HT1080 (cell line): ENCODE data around the gene UBE2H. TPM values are rescaled to one million over a fixed set of nuclear protein-coding genes. Genes with fewer than 3 reads are reported as not detected.
A peak's percentile ranks its signal among the peaks of the same experiment; 100 is the strongest.

Experiments used
- DNase-seq: peaks from one replicate; pipeline ENCODE4 v3.0.0-alpha.2; 2015; ENCODE audit warnings: low read depth
- small RNA-seq: library from RNA; depleted of rRNA; stranded (forward); fragments of <200 nt; gene quantifications from one replicate; pipeline ENCODE3, GENCODE V24; 2014
- total RNA-seq: library from RNA; depleted of rRNA; stranded (reverse); fragments of >200 nt; shearing (Covaris generic); gene quantifications from 2 replicates; pipeline ENCODE4 v1.2.3, GENCODE V29; 2014; rRNA removed

The UBE2H gene
- total RNA-seq, 1 experiment from 2014 or later: 48.6 TPM

DNA sequence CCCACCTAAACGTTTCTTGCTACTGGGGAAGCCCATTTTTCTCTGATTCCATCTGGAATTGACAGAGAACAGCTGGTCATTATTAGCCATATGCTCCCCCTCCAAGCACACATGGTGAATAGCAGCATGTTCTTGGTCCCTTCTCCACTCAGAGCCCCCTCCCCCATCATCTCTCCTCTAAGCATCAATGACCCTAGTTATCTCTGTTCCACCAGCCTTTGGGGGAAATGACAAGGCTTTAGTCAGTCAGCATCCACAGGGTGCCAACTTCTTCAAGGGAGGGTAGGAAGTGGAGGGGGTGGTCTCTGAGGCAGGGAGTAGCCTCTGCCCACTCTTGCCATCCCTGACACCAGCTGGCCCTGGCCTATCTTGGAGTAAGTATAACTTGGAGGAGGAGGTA is 163.1 kb downstream of the UBE2H start:
- peak; percentile 31 for DNase-seq

DNA sequence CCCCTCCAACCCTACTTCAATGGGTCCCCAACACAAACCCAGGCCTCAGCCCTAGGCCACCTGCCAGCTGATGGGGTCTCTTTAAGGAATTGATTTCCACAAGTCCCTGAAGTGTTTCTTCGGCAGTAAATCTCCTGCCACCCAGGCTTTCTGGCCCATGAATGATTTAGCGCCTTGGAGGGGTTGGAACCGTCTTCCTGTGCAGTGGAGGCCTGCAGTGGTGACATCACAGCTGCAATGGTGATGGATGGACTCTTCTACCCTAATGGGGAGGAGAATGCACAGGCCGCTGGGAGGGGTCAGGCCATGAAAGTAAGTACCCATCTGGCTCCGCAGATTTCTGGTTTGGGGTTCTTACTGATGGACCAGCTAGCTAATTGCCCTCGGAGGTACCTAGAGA is 163.8 kb downstream of the UBE2H start:
- no peak for DNase-seq

GRCh38 chr7:129786825-129787563 is 165.8 kb downstream of the UBE2H start:
- DNase-seq: no peak

DNA sequence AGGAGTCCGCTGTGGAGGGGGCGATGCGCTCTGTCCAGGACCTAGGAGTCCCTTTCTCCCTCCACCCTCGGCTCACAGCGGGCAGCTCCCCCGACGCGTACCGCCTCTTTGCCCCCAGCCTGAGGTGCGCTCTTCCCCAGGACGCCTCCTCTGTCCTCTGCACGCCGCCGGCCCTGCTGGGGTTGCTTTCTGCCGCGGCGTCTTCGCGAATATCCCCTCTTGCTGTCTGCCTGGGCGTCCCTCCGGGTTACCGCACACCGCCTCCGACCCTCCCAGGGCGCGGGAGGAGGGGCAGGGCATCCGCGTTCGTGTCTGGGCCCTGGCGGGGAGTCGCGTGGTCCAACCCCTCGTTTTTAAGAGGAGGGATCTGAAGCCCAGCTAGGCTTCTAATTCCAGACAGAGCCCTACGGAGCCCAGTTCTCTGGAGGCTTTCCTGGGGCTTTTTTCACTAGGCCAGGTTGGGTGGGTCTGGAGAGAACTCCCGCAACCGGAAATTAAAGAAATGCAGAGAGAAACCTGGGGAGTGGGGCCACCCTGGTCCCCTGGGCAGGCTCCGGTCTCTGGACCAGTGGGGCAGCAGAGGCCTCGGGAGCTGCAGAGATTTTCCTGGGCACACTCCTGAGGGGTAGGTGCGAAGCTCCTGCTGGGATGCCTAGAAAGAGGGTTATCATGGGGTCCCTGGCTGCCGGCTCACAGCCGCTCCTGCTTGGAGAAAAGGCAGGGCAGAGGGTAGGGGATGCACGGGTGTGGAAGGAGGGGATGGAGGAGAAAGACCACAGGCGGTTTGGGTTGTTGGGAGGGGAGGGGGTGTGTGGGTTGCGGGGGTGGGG is 166.9 kb downstream of the UBE2H start:
- DNase-seq: no peak

DNA sequence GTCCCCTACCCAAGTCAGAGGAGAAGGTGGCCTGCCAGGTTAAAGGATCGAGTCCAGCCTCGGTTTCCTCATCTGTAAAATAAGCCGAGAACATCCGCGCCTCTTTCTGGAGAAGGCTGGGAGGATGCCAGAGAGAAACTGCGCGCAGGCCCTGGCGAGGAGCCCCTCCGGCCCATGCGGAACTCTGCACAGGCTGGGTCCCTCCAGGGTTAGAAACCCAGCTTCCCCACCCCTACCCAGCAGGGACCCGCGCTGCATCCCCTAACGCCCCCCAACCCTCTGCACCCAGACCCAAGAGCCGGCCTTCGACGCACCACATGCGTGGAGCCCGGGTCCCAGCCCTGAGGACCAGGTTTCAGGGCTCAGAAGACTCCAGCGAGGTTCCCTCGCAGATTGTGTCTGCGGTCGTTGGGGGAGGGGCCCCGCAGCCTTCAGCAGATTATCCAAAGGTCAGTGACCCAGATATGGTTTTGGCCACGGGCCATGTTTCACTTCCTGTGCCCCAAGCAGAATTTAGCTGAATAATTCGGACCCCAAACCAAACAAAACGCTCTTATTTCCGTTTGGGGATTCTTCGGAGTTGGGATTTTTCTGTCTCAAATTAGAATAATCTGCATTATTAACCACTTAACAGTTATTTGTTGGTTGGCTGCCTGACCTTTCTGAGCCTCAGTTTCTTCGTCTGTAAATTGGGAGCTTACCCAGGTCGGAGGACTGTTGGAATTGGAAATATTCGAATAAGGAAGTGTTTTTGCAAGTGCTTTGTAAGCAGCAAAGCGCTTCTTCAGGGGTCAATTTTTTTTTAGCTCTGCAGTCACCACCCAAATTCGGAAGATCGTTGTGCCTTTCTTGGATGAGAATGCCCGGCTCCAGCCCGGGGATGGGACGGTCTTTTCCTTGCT is 167.7 kb downstream of the UBE2H start:
- no peak for DNase-seq

DNA sequence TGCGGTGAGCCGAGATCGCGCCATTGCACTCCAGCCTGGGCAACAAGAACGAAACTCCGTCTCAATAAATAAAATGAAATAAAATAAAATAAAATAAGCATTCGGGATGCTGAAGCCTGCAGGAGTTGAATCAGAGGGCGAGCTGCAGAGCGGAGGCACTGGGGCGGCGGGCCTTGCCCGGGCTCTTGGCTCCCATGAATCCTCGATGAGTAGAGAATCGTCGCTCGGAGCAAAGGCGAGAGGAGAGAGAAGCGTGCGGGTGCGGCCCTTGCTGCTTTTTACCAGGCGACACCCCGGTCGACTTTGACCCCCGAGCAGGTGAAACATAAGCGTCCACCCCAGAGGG is 168.3 kb downstream of the UBE2H start:
- no peak for DNase-seq

DNA sequence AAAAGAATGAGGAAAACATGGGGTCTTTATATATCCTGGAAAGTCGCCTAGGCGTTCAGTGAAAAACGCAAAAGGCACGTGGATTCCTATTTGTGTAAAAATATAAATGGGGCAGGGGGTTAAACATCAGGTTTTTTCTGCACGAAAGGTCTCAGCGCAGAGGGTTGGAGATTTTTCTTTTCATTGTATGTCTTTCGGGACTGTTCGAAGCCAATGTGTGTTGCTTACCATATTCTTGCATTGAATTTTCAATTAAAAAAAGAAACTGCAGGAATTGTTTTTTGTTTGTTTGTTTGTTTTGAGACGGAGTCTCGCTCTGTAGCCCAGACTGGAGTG is 169.2 kb downstream of the UBE2H start:
- no peak for DNase-seq

DNA sequence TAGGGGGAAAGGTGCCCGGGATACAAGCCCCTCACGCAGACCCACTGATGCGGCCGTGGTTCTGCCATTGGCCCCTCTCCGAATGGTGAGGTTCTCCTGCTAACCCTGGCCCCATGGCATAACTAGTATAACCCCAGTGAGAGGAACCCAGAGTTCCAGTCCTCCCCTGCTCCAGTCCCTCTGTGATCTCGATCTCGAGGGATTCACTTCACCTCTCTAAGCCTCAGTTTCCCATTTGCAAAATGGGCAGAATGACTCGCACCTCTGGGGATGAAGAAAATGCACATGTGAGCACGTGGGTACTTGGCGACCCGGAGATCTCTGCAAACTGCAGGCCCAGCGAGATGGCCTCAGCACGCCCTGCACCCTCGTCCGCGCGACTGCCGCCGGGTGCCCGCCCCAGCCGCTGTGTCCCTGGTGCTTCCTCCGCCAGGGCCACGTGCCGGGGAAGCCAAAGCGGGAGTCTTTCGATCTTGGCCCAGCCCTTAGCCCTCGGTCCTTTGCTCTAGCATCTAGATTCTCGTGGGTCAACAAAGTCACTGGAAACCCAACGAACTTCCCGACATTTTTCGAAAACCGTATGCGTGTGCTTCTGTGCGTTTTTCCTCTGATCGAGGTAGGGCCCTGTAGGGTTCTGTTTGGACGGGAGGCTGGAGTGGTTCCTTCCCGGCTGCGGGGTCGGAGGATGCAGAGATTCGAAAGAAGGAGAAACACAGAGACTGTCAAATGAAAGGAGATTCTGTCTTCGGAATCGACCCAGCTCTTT is 169.8 kb downstream of the UBE2H start:
- no peak for DNase-seq

- DNase-seq: no peak
Observed at GRCh38 chr7:129781928-129782817, 170.6 kb downstream of the UBE2H start.

DNA sequence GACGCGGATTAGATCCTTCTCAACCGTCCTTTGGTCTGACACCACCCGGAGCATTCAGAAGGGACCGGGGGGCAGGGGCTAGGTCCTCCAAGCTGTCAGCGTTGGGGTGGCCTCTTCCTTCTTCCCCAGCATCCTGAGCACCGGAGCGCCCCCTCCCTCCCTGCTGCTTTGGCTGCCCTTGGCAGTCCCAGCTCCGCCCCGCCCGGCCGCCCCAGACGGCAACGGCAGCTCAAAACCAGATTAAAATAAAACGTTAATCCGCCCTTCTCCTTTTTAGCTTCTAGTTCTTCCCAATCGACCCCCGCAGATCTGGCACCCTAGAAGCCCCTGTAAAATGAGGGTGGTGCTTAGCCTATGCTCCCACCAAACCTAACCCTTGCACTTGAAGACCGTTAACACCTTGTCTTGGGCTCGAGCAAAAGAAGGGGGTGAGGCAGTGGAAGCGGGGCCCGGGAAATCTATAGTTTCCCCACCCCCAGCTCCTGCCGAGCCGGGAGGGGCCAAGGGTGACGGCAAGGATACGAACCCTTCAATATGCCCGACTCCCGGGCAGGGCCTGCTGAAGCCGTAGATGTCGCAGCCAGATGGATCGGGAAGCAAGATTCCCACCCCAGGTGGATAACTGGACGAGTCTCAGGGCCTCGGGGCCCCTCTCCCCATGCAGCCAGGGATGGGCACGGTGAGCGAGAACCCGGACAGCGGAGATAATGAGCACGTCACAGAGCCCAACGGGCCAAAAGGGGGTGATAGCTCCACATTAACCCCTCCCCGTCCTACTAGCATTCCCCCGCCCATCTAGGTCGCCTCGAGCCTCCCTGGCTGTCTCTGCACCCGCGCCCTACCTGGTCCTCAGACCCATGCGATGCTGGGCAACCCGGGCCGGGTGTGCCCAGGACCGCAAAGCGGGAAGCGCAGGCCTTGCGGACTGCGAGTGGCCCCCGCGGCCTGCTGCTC is 171.5 kb downstream of the UBE2H start:
- no peak for DNase-seq

Small RNA genes within 50 kb of the gene (small RNA-seq; reads per million reads assigned to genes)
- gene RF00019: not detected

Other genes starting within 250 kb of the UBE2H start
- 35.0 and 35.2 TPM in 2 replicates for gene ZC3HC1, start 98.4 kb upstream of the UBE2H start, total RNA-seq
- 7.3 and 13.1 TPM in 2 replicates for gene KLHDC10, start 117.6 kb upstream of the UBE2H start, total RNA-seq